Measurements from ENCODE around the gene FOXK2.

The FOXK2 gene

DNA sequence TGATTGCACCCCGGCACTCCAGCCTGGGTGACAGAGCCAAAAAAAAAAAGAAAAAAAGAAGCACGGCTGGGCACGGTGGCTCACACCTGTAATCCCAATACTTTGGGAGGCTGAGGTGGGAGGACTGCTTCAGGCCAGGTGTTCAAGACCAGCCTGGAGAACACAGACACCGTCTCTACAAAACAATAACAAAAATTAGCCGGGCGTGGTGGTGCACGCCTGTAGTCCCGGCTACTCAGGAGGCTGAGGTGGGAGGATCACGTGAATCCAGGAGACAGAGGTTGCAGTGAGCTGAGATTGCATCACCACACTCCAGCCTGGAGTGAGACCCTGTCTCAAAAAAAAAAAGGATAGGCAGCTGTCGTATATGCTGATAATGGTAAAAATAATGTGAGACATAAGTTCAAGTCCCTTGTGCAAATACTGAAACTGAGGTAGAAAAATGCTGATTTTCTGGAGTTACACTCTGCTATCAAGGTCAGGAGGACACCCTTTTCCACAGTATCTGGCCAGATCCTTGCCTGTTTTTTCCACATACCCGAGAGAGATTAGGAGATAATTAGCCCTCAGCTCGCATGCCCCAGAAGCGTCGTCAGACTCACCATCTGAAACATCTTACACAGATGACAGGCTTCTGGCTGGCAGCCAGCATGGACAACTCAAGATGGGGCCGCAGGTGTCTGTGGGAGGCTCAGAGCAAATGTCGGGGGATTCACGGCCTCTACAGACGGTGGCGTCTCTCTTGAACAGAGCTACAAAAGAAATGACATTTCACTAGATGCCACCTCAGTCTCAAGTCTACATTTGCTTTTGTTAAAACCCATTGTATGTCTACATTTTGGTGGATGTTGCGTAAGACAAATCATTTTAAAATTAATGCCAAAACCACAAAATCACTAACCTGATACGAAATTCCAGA, 91.9 kb downstream of the FOXK2 start:
- DNase-seq: no peak

DNA sequence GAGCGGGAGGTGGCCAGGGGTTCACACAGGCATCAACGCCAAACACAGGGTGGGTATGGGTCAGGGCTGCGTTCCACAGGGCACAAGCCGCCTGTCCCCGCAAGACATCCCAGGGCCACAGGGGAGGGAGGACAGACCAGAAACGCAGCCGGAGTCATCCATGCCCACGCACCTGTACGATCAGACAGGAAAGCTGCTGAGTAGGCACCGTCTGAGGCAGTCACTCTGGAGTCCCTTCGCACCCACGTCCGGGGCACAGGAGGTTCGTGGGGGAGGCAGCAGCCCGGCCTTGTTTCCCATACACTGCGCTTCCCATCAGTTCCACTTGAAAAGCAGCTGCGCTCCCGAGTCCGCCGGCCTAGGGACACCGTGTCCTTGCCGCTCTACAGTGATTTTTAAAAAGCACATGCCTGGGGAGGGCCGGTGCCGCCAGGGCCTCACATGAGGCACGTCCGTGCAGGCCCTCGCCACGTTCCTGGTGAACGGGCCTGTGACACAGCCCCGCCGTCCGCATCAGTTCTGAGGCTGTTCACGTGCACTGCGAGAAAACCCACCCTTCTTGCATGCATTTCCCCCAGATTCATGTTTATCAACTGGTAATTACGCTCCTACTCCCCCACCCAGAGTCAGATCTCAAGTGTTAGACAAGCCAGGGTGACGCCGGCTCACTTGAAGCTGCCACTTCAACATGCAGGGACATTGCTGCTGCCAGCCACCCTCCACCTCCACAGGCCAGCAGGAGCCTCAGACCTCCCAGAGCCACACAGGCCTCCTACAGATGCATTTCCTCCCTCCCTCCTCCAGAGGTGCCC, 94.0 kb downstream of the FOXK2 start:
- no peak for DNase-seq

DNA sequence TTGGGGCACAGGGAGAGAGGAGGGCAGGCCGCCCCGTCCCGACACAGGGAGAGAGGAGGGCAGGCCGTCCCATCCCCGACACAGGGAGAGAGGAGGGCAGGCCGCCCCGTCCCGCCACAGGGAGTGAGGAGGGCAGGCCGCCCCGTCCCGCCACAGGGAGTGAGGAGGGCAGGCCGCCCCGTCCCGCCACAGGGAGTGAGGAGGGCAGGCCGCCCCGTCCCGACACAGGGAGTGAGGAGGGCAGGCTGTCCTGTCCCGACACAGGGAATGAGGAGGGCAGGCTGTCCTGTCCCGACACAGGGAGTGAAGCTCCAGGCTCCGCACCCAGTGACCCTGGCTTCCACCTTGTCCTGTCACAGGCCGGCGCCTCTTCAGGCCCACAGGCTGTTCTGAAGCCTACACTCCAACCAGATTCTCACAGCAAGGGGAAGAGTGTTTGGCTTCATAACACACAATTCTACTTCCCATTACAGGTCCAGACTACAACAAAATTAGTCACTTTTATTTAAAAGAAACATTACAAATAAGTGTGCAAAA, 94.6 kb downstream of the FOXK2 start:
- DNase-seq: no peak

DNA sequence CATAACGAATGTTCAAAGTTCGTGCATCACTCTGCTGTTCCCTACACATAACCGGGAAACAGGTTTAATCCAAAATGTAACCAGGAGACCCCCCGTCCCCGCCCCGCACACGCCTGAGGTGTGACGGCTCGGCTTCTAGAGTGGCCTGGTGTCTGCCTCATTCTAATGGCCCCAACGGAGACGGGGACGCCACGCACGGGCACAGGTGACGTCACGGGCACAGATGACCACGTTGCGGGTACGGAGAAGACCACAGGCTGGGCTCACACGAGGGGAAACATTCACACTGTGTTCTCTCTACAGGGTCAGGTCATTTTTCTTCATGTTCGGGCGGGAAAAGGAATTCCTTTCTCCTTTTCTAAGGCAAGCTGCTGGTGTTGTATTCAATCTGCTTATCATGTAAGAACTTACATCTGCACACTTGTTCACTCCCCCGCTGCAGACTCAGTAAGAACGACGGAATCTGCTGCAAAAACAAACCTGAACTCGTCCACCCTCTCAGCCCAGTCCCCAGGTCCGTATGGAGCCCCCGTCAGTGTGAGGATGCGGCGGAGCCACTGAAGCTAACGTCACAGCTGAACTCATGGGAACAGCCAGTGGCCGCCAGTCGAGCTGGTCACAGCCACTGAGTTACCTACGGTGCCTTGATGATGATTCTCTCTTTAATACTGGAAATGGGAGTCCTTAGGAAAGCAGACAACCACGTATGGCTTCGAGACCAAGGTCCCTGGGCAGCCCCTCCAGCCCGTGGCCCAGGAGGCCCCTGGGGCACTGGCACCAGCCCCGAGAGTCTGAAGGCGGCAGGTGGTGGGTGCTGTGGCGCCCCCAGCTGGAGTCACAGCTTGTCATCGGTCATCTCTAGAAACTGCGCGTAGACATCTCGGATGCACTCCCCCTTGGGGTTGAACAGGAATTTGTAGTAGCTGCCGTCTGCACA, 95.8 kb downstream of the FOXK2 start:
- no peak for DNase-seq

DNA sequence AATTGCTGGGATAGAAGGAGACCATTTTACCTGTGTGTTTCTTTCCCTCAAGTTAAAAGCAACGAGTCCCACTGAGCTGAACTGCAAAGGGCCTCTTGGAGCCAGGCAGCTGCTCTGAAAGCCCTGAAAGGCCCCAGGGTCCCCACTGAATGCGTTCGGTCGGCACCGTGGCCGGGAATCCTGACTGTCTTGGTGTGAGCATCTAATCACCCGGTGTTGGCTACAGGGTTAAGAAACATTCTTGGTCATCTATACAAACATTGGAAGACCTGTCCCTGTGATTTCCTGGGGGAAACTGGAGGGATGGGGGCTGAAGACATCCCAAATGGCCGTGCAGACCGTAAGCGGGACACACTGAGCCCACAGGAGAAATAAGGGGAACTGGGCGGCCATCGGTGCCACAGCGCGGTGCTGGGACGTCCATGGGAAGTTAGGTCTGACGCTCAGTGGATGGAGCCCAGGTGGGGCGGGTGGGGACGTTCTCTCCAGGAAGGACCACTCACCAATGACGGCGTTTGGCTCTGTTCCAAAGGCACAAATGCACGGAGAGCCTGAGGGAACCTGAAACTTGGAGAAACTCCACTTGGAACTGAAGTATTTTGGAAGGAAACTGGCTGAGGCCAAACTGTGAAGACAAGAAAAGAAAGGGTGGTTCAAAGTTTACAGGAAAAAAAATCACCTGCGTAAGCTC, 96.6 kb downstream of the FOXK2 start:
- no peak for DNase-seq

DNA sequence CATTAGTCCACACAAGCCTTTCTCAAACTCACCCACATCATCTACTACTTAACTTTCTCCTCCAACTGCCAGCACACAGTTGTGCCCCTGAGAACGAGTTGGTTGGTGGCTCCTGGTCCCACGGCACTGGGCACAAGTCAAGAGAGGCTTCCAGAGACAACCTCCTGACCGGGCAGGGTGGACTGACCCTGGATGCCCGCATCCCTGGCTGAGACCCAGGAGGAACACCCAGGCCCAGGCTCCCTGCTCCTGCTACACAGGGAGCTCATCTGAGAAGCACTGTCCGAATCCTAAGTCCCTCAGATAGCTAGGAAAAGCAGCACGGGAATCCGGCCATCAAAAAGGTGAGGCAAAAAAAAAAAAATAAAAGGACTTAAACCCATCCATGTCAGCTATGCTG, 99.7 kb downstream of the FOXK2 start:
- no peak for DNase-seq

DNA sequence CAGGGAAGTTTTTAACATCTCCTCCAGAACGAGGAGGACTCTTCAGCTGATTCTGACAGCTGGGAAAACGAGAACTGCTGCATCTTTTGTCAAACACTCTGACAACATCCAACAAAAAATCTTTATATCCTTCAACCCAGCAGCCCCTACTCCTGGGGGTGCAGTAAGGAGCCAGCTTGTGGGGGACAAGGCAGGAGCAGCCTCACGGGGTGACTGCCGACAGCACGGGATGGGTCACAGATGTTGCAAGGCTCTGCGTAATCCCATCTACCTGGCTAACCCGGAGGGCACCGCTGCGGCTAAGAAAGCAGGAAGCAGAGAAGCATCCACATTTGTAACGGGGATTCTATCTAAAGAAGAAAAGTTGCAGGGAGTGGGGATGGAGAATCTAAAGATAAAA, 100.1 kb downstream of the FOXK2 start:
- no peak for DNase-seq

DNA sequence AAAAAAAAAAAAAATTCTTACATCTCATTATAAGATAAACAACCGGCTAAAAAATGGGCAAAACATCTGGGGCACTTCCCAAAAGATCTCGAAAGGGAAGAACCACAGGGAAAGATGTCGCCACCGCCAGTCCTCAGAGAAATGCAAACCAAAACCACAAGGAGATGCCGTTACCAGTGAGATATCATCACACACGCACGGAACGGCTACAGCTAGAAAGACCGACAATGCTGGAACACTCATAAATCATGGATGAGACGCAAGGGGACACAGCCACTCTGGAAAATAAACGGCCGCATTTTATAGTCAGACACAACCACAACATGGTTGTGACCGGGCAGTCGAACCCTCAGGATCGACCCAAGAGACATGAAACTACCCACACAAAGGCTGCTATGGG, 104.2 kb downstream of the FOXK2 start:
- DNase-seq: no peak

DNA sequence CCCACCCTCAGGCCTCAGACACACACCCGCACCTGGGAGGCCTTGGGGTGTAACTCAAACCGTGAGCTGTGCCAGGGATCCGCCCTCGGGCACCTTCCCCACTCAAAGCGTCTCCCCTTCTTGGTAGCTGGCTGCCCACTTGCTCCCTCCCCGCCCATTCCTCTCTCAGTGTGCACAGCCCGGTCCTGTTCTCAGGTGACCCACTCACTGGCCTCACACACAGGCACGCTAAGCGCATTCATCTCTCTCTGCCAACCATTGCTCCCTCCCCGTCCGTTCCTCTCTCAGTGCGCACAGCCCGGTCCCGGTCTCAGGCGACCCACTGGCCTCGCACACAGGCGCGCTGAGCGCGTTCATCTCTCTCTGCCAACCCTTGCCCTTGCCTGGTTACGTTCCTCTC, 107.9 kb downstream of the FOXK2 start:
- no peak for DNase-seq

DNA sequence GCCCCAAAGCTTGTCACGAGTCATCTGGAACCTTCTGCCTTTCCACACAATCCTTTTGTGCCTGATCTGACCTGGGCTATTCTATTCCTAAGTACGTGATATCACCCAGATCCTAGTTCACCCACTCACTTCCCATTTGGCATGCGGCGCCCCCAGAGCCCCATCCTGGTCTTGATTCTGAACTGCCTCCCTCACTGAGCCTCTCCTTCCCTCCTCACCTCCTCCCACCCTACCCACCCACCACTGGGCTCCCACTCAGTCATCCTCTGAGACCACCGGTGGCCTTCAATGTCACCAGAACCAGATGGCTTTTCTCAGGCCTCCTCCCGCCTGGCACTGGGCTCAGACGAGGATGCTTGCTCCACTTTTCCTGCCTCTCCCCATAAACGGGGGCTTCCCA, 110.2 kb downstream of the FOXK2 start:
- DNase-seq: no peak

DNA sequence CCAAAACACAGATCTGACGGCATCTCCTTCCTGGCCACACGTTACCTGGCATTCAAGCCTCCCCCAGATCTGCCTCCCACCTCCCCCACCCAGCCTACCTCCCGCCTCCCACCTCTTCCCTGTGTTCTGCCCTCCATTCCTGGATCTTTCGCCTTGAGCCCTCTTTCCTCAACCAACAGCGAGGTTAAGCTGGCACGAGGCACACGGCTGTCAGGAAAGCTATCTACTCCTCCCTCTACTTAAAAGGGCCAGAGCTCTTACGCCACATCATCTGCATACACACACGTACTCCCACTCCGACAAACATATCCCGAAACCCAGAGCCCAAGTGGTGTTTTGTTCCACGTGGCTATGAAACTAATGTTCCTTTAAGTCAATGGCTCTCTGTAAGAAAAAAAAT, 110.7 kb downstream of the FOXK2 start:
- DNase-seq: no peak

DNA sequence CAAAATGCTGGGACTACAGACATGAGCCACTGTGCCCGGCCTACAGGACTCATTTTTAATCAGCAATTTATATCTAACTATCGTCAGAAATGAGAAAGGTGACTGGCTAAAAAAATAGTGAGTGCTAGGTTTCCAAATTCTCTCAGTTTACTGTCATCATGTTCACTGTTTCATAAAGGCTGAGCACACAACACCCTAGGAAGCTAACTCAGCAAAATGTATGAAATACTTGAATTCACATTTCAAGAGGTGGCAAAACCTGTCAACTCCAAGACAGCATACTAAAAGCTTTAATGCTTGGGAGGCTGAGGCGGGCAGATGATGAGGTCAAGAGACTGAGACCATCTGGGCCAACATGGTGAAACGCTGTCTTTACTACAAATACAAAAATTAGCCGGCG, 112.0 kb downstream of the FOXK2 start:
- no peak for DNase-seq

DNA sequence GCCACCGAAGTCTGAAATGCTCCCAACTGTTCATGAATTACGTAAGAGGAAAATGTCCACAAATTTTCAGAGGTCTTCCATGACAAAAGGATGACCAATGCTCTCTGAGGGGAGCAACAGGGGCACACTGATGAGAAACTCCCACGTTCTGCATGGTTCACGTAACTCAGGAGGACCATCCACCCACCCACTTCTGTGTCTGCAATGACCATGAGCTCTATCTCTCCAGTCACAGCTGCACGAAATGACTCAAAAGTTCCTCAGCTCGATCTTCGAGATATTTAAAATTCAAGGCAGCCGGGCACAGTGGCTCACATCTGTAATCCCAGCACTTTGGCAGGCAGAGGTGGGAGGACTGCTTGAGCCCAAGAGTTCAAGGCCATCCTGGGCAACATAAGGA, 112.9 kb downstream of the FOXK2 start:
- DNase-seq: no peak

DNA sequence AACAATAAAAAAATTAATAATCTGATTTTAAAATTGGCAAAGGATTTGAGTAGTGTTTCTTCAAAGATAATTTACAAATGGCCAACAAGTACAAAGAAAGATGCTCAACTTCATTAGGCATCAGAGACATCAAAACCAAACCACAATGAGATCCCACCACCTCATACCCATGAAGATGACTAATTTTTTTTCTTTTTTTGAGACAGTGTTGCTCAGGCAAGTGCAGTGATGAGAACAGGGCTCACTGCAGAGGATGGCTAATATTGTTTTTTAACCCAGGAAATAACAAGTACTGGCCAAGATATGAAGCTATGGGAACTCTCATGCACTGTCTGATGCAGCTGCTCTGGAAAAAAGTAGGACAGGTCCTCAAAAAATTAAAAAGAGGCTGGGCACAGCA, 113.8 kb downstream of the FOXK2 start:
- DNase-seq: no peak

DNA sequence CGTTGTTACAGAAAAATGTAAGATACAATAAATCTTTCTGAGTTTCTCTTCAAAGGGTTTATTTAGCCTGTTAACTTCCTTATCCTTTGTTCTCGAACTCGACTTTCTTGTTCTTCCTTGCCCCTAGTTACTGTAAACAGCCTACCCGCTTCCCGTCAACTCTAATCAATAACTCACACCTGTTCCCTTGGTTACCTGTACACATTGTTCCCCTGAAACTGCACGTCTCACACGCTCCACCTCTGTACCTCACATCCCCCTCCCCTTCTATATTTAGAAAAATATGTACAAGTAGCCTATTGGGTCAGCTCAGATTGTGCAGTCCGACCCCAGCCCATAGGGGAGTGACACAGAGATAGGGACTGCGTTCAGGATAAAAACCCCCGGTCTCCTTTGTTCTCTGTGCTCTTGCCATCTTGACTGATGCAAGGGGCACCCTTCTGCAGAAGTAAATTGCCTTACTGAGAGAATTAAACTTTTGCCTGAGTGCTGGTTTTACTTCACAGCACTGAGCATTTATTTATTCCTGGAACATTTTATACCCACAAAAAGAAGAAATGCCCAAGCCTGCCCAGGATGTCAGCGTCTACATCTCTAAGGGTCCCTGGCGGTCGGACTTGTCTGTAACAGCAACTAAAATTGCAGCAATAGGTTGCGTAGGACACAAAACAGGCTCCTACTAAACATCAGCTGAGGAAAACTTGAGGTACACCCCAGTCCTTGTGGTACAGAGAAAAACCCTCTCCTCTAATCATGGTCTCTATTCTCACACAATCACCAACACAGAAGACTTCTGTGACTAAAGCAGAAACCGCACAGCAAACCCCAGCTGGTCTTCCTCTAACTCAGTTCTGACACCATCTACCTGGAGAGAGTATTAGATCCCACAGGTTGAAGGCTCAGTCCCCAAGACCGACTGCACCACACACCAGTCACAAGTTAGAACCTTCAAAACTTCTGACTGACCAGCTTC, 117.4 kb downstream of the FOXK2 start:
- no peak for DNase-seq

DNA sequence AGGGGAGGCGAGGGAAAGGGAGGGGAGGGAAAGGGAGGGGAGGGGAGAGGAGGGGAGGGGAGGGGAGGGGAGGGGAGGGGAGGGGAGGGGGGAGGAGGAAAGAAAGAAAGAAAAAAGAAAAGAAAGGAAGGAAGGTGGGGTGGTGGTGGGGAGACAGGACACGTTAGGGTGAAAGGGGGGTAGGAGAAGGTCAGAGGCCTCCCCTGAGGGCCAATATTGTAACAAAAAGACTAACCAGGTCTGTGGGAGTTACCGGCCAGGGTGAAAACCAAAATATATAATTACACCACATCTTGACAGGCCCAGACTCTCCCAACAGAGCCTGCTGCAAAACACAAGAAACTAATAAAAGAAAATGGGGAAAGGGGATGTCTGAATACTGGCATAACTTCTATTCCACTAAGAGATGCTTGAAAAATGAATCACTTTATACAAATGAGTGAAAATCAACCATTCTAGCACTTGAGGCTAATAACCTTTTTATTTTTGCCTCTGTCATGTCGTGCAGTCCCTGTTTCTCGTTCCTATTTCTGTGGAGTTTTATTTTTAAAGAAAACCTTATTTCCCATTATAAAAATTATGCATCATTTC, 118.7 kb downstream of the FOXK2 start:
- DNase-seq: no peak

DNA sequence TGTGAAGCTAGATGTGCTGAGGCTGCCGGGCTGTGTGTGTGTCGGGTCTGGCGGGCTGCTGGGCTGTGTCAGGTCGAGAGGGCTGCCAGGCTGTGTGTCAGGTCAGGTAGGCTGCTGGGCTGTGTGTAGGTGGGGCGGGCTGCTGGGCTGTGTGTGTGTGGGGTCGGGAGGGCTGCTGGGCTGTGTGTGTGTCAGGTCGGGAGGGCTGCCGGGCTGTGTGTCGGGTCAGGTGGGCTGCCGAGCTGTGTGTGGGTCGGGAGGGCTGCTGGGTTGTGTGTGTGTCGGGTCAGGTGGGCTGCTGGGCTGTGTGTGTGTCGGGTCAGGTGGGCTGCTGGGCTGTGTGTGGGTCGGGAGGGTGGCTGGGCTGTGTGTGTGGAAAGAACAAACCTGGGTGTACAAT, 120.1 kb downstream of the FOXK2 start:
- no peak for DNase-seq

DNA sequence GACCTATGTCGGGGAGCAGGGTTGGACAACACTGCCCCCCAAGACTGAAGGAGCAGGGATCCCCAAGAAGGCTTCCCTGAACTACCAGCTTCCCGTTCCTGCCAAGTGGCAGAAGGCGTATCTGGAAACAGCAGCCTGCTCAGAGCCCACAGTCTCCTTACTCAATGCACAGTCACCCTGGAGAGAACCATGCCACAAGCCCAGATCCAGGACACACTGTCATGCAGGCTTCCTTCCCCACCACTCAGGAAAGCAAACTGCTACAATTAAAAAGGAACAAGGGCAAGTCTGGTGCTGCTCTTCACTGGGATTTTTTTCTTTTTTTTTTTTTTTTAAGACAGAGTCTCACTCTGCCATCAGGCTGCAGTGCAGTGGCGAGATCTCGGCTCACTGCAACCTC, 120.5 kb downstream of the FOXK2 start:
- no peak for DNase-seq

DNA sequence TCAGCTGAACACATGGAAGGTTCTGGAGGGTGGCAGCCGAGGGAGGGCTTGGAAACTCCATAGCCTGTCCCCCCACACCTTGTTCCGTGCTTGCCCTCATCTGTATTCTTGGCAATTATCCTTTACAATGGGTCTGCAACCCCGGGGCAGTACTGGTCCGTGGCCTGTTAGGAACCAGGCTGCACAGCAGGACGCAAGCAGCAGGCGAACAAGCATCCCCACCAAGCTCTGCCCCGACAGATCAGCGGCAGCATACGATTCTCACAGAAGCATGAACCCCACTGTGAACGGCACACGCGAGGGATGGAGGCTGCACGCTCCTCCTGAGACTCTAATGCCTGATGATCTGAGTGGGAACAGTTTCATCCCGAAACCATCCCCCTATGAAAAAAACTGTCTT, 122.5 kb downstream of the FOXK2 start:
- no peak for DNase-seq

DNA sequence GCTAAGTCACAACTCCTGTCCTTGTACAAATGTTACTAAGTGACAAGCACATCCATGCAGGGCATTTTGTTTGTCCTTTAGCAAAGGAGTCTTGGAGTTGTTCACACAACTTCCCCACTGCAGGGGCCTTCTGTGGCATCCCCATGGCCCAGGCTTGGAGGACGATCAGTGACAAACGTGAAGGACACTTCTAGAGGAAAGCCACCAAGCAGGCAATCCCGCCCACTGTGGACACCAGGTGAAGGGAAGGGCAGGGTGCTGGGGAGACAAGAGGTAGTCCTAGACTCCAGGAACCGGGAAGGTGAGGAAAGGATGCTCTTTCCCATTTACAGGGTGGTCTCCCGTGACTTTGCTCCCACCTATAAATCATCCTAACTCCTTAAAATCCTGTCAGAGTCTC, 124.6 kb downstream of the FOXK2 start:
- no peak for DNase-seq

DNA sequence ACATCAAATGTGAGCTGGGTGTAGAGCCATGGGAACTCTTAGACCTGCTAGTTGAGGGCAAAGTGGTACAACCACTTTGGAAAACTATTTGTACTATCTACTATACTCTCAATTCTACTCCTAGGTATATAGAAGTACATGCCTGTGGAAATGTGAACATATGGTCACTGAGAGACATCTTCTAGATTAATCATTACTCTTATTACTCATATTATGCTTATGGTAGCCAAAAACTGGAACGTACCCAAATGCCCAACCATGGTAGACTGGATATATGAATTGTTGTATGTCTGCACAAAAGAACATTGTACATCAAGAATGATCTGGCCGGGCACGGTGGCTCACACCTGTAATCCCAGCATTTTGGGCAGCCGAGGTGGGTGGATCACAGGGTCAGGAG, 126.0 kb downstream of the FOXK2 start:
- DNase-seq: no peak

Measured in T1000 (cell line).